Measurements from ENCODE around the gene DNAJC4. TPM values are rescaled to one million over a fixed set of nuclear protein-coding genes. Genes with fewer than 3 reads are reported as not detected.

Gene DNAJC4
- total and polyA plus RNA-seq, 9 of the 15 experiments (the other 6 are each of a cell fraction or from before 2014, with no cell fraction given), result 4.0 to 32.6 (median 19.9) TPM

- TF ChIP-seq FOXK2 (conservative IDR thresholded peaks at IDR 0.05 in 1 of 2, IDR thresholded peaks at IDR 0.05 in 1 of 2; ENCODE audit: low read depth in 2 of 2) (0 out of 4 replicates have a peak, but pooled peaks of 1 of the 2 experiments have one; percentile 43), CBFA2T3 (IDR thresholded peaks at IDR 0.05) (peak; percentile 4; the same call in 1 of the 2 replicates), SIN3B (IDR thresholded peaks at IDR 0.05; ENCODE audit: low read depth) (peak; percentile 22; the same call in 1 of the 2 replicates), ZBTB43 (CRISPR knock-in tag; IDR thresholded peaks at IDR 0.05) (peak; percentile 49; the same call in 1 of the 2 replicates), RB1 (IDR thresholded peaks at IDR 0.05; ENCODE audit: low read depth) (peak; percentile 44), FOSL1 (tag; conservative IDR thresholded peaks at IDR 0.05) (no peak), ZBTB12 (CRISPR knock-in tag; IDR thresholded peaks at IDR 0.05) (peak; percentile 91), MYC (IDR thresholded peaks at IDR 0.05; ENCODE audit: low read depth, low read length) (peak; percentile 79), MYC (CRISPR knock-in tag; IDR thresholded peaks at IDR 0.05; ENCODE audit: borderline replicate concordance, low read depth) (peak; percentile 91; the same call in 1 of the 2 replicates), LEF1 (IDR thresholded peaks at IDR 0.05) (0 out of 2 replicates have a peak, but pooled peaks have one; percentile 43), RBBP5 (IDR thresholded peaks at IDR 0.05; ENCODE audit: borderline replicate concordance, insufficient read depth, low read length, poor library complexity, severe bottlenecking) (no peak), JUND (IDR thresholded peaks at IDR 0.05; ENCODE audit: borderline replicate concordance, low read depth, low read length) (peak; percentile 39), JUND (tag; IDR thresholded peaks at IDR 0.05; ENCODE audit: borderline replicate concordance, low read depth, low read length) (no peak; the same call in 2 of the 3 replicates), C11orf30 (IDR thresholded peaks at IDR 0.05; ENCODE audit: low read depth) (peak; percentile 55; the same call in 1 of the 2 replicates), LARP7 (IDR thresholded peaks at IDR 0.05) (no peak), HNRNPL (IDR thresholded peaks at IDR 0.05; ENCODE audit: low read depth, low read length) (0 out of 2 replicates have a peak, but pooled peaks have one; percentile 53), CHD1 (IDR thresholded peaks at IDR 0.05; ENCODE audit: low read length) (peak; percentile 33), ZNF212 (CRISPR knock-in tag; IDR thresholded peaks at IDR 0.05) (no peak), ZBTB2 (IDR thresholded peaks at IDR 0.05) (peak; percentile 28; the same call in 1 of the 2 replicates), ZFX (CRISPR knock-in tag; IDR thresholded peaks at IDR 0.05) (peak; percentile 90), ZNF586 (CRISPR knock-in tag; conservative IDR thresholded peaks at IDR 0.05) (0 out of 2 replicates have a peak, but pooled peaks have one; percentile 58), U2AF2 (optimal IDR thresholded peaks at IDR 0.05; ENCODE audit: low read depth, low read length) (no peak), KLF10 (CRISPR knock-in tag; IDR thresholded peaks at IDR 0.05) (no peak), ILF3 (IDR thresholded peaks at IDR 0.05; ENCODE audit: borderline replicate concordance) (no peak), GABPA (tag; conservative IDR thresholded peaks at IDR 0.05; ENCODE audit: low read depth) (peak; percentile 99)
Measured at GRCh38 chr11:64240435-64241240, 10.3 kb downstream of the DNAJC4 start, which contains the start of gene FKBP2 (continued).
